Esophagus squamous epithelium (tissue), 5 donors: ENCODE results near the gene CHIC2. TPM values are rescaled to one million over a fixed set of nuclear protein-coding genes. Genes with fewer than 3 reads are reported as not detected.

Experiments used
- DNase-seq: peaks from one replicate; lab custom pipeline; 2025; lab: John Stamatoyannopoulos, UW
- H3K27ac ChIP-seq, 4 donors: fragments of 200-600 bp; sonication (generic); one replicate each; pipeline ENCODE4 v1.5.1; 2016 to 2019; ENCODE audit warnings: mild to moderate bottlenecking in 1 of 4
- H3K27me3 ChIP-seq, 4 donors: fragments of 200-600 bp; sonication (generic); 1 replicate in 3 of 4; 2 replicates in 1 of 4; pipeline versions ENCODE4 v1.5.1 to v1.6.0; 2017 to 2021; ENCODE audit warnings: antibody characterized with exemption in 1 of 4
- H3K36me3 ChIP-seq, 3 donors: fragments of 200-600 bp; sonication (generic); one replicate each; pipeline ENCODE4 v1.5.1; 2016 to 2019
- H3K4me1 ChIP-seq, 3 donors: fragments of 200-600 bp; sonication (generic); one replicate each; pipeline ENCODE4 v1.5.1; 2017 to 2019
- H3K4me3 ChIP-seq, 4 donors: fragments of 200-600 bp; sonication (generic); 1 replicate in 3 of 4; 2 replicates in 1 of 4; pipeline ENCODE4 v1.5.1; 2016 to 2019; ENCODE audit warnings: mild to moderate bottlenecking in 2 of 4, moderate library complexity in 1 of 4
- H3K9me3 ChIP-seq, 3 donors: fragments of 200-600 bp; sonication (generic); one replicate each; pipeline ENCODE4 v1.5.1; 2016 to 2019
- CTCF ChIP-seq, 6 experiments: fragments of 450-650 bp in 4 of 6; fragments of 200-600 bp in 2 of 6; sonication (generic) in 2 of 6; IDR thresholded peaks; one replicate each; pipeline ENCODE4 v1.5.1; 2016 to 2019; ENCODE audit warnings: antibody characterized with exemption in 6 of 6, mild to moderate bottlenecking in 4 of 6, moderate library complexity in 4 of 6
- POLR2A ChIP-seq, 4 donors: fragments of 450-650 bp; IDR thresholded peaks; one replicate each; pipeline ENCODE4 v1.6.1; 2017; ENCODE audit warnings: antibody characterized with exemption in 4 of 4, mild to moderate bottlenecking in 4 of 4, moderate library complexity in 3 of 4
- WGBS, 2 donors: methylation state at CpG; one replicate each; pipeline ENCODE4 v1.1.5; 2018; 5-methylcytosine and 5-hydroxymethylcytosine counted together
- intact Hi-C: fragments of 100-400 bp; cut with DNase I; formaldehyde crosslinking; loops from one replicate; pipeline ENCODE4 v1.15.0; 2022
- total RNA-seq, 4 donors: library from RNA; depleted of rRNA; stranded (reverse); fragments of >200 nt; gene quantifications; one replicate each; pipeline ENCODE4 v1.1.0, GENCODE V29; 2016
- donor health status: DM: yes; HTN: yes; CAD: no.

Gene CHIC2
- total RNA-seq, 4 donors from 2014 or later: 40.4 to 56.0 (median 44.7) TPM

GRCh38 chr4:54004463-54004862 is 59.9 kb downstream of the CHIC2 start:
- H3K4me1 ChIP-seq: peaks cover 0 to 26% (median 0%) of the 10 kb centered on the region in 3 donors
- no peak overlapping the region for H3K27ac ChIP-seq
- H3K27me3 ChIP-seq: no peaks in the 10 kb centered on the region
- peaks cover 0 to 46% (median 0%) of the 10 kb centered on the region in 3 donors for H3K36me3 ChIP-seq
- WGBS, 2 donors: 69 to 74% methylated on average over 2 of the region's 2 CpGs
- no peak overlapping the region for H3K4me3 ChIP-seq
- no peak for DNase-seq
- intact Hi-C loops: no loop called here
- no peak for TF ChIP-seq CTCF (IDR thresholded peaks at IDR 0.05)
- no peak for TF ChIP-seq POLR2A (IDR thresholded peaks at IDR 0.05)
- H3K9me3 ChIP-seq: no peaks in the 10 kb centered on the region

GRCh38 chr4:54001668-54002365 is 62.6 kb downstream of the CHIC2 start:
- Histone ChIP-seq H3K9me3 (no peaks in the 10 kb centered on the region), H3K27me3 (no peaks in the 10 kb centered on the region), H3K4me1 (peaks cover 0 to 26% (median 0%) of the 10 kb centered on the region in 3 donors), H3K36me3 (peaks cover 0 to 38% (median 0%) of the 10 kb centered on the region in 3 donors), H3K27ac (no peak overlapping the region), H3K4me3 (no peak overlapping the region)
- intact Hi-C loops: no loop called here
- 90 to 94% methylated on average over 10 of the region's 10 CpGs for WGBS, 2 donors
- DNase-seq: no peak
- no peak for TF ChIP-seq CTCF (IDR thresholded peaks at IDR 0.05)
- TF ChIP-seq POLR2A (IDR thresholded peaks at IDR 0.05): no peak

- Histone ChIP-seq H3K27ac (no peak overlapping the region), H3K4me1 (peaks cover 0 to 18% (median 9%) of the 10 kb centered on the region in 3 donors), H3K36me3 (peaks cover 0 to 19% (median 0%) of the 10 kb centered on the region in 3 donors), H3K9me3 (no peaks in the 10 kb centered on the region), H3K27me3 (no peaks in the 10 kb centered on the region), H3K4me3 (no peak overlapping the region)
- intact Hi-C loops: no loop called here
- TF ChIP-seq CTCF (IDR thresholded peaks at IDR 0.05): no peak
- TF ChIP-seq POLR2A (IDR thresholded peaks at IDR 0.05): no peak
- WGBS, 2 donors: 57 to 64% methylated on average over 4 of the region's 4 CpGs
- no peak for DNase-seq
Measured at GRCh38 chr4:53997898-53998297, 66.5 kb downstream of the CHIC2 start.

GRCh38 chr4:53994382-53995102 is 69.9 kb downstream of the CHIC2 start:
- intact Hi-C loops: no loop called here

More at GRCh38 chr4:53994382-53995102, 69.9 kb downstream of the CHIC2 start:
- no peak for DNase-seq
- Histone ChIP-seq H3K4me1 (peaks cover 0 to 31% (median 17%) of the 10 kb centered on the region in 3 donors), H3K9me3 (no peaks in the 10 kb centered on the region), H3K27ac (no peak overlapping the region), H3K27me3 (no peaks in the 10 kb centered on the region), H3K36me3 (no peaks in the 10 kb centered on the region), H3K4me3 (no peak overlapping the region)
- TF ChIP-seq POLR2A (IDR thresholded peaks at IDR 0.05) (no peak), CTCF (IDR thresholded peaks at IDR 0.05) (no peak)
- WGBS, 2 donors: 65 to 84% methylated on average over 5 of the region's 5 CpGs
